Measurements from ENCODE around the gene LRRC53. TPM values are rescaled to one million over a fixed set of nuclear protein-coding genes. Genes with fewer than 3 reads are reported as not detected.

LRRC53 gene
- total and polyA plus RNA-seq, 9 of the 15 experiments (the other 6 are each of a cell fraction or from before 2014, with no cell fraction given), result not detected

GRCh38 chr1:74517599-74518051, 5.2 kb upstream of the LRRC53 start:
- Histone ChIP-seq H3K4me3 (no peak overlapping the region), H3K79me2 (ENCODE audit: control insufficient read depth, insufficient read depth, low read length) (no peaks in the 10 kb centered on the region), H3K9me1 (ENCODE audit: control insufficient read depth, insufficient read depth, low read length) (no peaks in the 10 kb centered on the region), H3K4me2 (ENCODE audit: insufficient read depth, low read length) (no peak overlapping the region), H3K4me1 (replicated peaks in 1 of 2; ENCODE audit: control insufficient read depth in 2 of 2, insufficient read depth in 2 of 2, low read length in 2 of 2) (no peaks in the 10 kb centered on the region), H3K27ac (ENCODE audit: extremely low read depth, low read depth, low read length) (no peak overlapping the region), H3K36me3 (ENCODE audit: control insufficient read depth, insufficient read depth, low read length) (no peaks in the 10 kb centered on the region), H3K9me3 (replicated peaks; ENCODE audit: control insufficient read depth, insufficient read depth, low read depth, low read length) (0 out of 2 replicates have a peak, but pooled peaks cover 2% of the 10 kb centered on the region), H4K20me1 (replicated peaks; ENCODE audit: control insufficient read depth, insufficient read depth, low read length) (no peaks in the 10 kb centered on the region), H3K9ac (ENCODE audit: insufficient read depth in 1 of 2, low read depth in 2 of 2, low read length in 2 of 2) (no peak overlapping the region), H3K27me3 (ENCODE audit: control insufficient read depth in 2 of 2, insufficient read depth in 2 of 2, low read length in 2 of 2) (no peaks in the 10 kb centered on the region), H2AFZ (ENCODE audit: low read depth, low read length) (no peak overlapping the region)
- no TSS peak for BruUV-seq (replicated peaks)
- ATAC-seq, result no peak
- no peak for FAIRE-seq
- DNase-seq (ENCODE audit: extremely low read depth in 1 of 4, low spot score in 3 of 4), result no peak
- no peak for TF ChIP-seq SNIP1 (IDR thresholded peaks at IDR 0.05; ENCODE audit: low read depth)
- TF ChIP-seq TCFL5 (CRISPR knock-in tag; conservative IDR thresholded peaks at IDR 0.05), result no peak
- no peak for TF ChIP-seq GMEB1 (CRISPR knock-in tag; IDR thresholded peaks at IDR 0.05)
- no peak for TF ChIP-seq NCOA4 (IDR thresholded peaks at IDR 0.05; ENCODE audit: partially characterized antibody)
- TF ChIP-seq EGR1 (conservative IDR thresholded peaks at IDR 0.05), result no peak
- intact Hi-C loops (cut with micrococcal nuclease), result no loop called here
- in situ Hi-C loops (cut with MboI), result no loop called here
- 1% methylated on average over 6 of the region's 6 CpGs for WGBS (ENCODE audit: insufficient coverage, low coverage, missing lambda C conversion rate)
- ChIA-PET POLR2A (no interaction called here), CTCF (ENCODE audit: low intra/inter-chr PET ratio) (no interaction called here)
